OCI-LY7 (cell line): Measurements from ENCODE around the gene CATSPERE. TPM values are rescaled to one million over a fixed set of nuclear protein-coding genes. Genes with fewer than 3 reads are reported as not detected.
"Not testable (repeated sequence)": the region's sequence is repeated elsewhere in the genome, so short reads cannot be mapped to it uniquely, and the experiment has no call there.

Experiments used
- BruUV-seq: library from RNA; stranded (reverse); fragments of 400-500 nt; replicated peaks from 2 replicates; lab custom pipeline; 2021; lab: Mats Ljungman, UMichigan
- CTCF ChIA-PET: fragments of 300-600 bp; sonication (Branson Sonifier 250); formaldehyde crosslinking; loops from one replicate; lab custom pipeline; 2022; ENCODE audit warnings: antibody characterized with exemption; ENCODE audit not compliant: unreplicated experiment; lab: Charles Lee
- POLR2A ChIA-PET: fragments of 300-600 bp; sonication (Branson Sonifier 250); formaldehyde crosslinking; loops from one replicate; lab custom pipeline; 2022; ENCODE audit warnings: antibody characterized with exemption; lab: Charles Lee
- DNase-seq: peaks from one replicate; pipeline ENCODE4 v3.0.0-alpha.2; 2015; ENCODE audit warnings: low spot score
- H2AFZ ChIP-seq: fragments of 200-600 bp; sonication (generic), shearing (Covaris generic); 2 replicates; pipeline ENCODE4 v1.6.1; 2014; ENCODE audit warnings: mild to moderate bottlenecking, antibody characterized with exemption, low read length, moderate library complexity
- H3K27ac ChIP-seq: fragments of 200-600 bp; sonication (generic); 2 replicates; pipeline ENCODE4 v1.5.1; 2014; ENCODE audit warnings: mixed run types, low read depth, mild to moderate bottlenecking, moderate library complexity, low read length, inconsistent platforms; ENCODE audit not compliant: poor library complexity, severe bottlenecking
- H3K36me3 ChIP-seq: fragments of 200-600 bp; sonication (generic); 2 replicates; pipeline ENCODE4 v1.6.1; 2014; ENCODE audit warnings: mild to moderate bottlenecking, antibody characterized with exemption, low read length, moderate library complexity, mixed read lengths; ENCODE audit not compliant: insufficient read depth
- H3K4me1 ChIP-seq: fragments of 200-600 bp; sonication (generic); 2 replicates; pipeline ENCODE4 v1.5.1; 2014; ENCODE audit warnings: mild to moderate bottlenecking, low read length; ENCODE audit not compliant: insufficient read depth, poor library complexity, severe bottlenecking
- H3K4me2 ChIP-seq: fragments of 200-600 bp; sonication (generic); 2 replicates; pipeline ENCODE4 v1.6.1; 2014; ENCODE audit warnings: mild to moderate bottlenecking, low read length
- H3K4me3 ChIP-seq: fragments of 200-600 bp; sonication (generic); 2 replicates; pipeline ENCODE4 v1.5.1; 2014; ENCODE audit warnings: mild to moderate bottlenecking, low read depth, low read length; ENCODE audit not compliant: poor library complexity, severe bottlenecking
- H3K79me2 ChIP-seq: fragments of 200-600 bp; sonication (generic); 2 replicates; pipeline ENCODE4 v1.6.1; 2016; ENCODE audit warnings: low read depth, mild to moderate bottlenecking, low read length, moderate library complexity, mixed read lengths; ENCODE audit not compliant: insufficient read depth
- H3K9me2 ChIP-seq: fragments of 200-600 bp; sonication (generic); 2 replicates; pipeline ENCODE4 v1.6.1; 2016; ENCODE audit warnings: mild to moderate bottlenecking, low read length, mixed read lengths; ENCODE audit not compliant: insufficient read depth
- H3K9me3 ChIP-seq: fragments of 200-600 bp; sonication (generic); 2 replicates; pipeline ENCODE4 v1.6.1; 2014; ENCODE audit warnings: mild to moderate bottlenecking, mixed run types, low read length, mixed read lengths
- H4K20me1 ChIP-seq: fragments of 200-600 bp; sonication (generic); 2 replicates; pipeline ENCODE4 v1.6.1; 2014; ENCODE audit warnings: mild to moderate bottlenecking, antibody characterized with exemption, low read length, moderate library complexity, mixed read lengths; ENCODE audit not compliant: insufficient read depth
- EZH2phosphoT487 ChIP-seq: fragments of 200-600 bp; sonication (generic); IDR thresholded peaks from 2 replicates; pipeline ENCODE4 v1.6.1; 2018; ENCODE audit warnings: low read depth, borderline replicate concordance, mild to moderate bottlenecking, mixed run types, antibody characterized with exemption, low read length, moderate library complexity, mixed read lengths
- intact Hi-C: fragments of 100-400 bp; cut with micrococcal nuclease; formaldehyde crosslinking; loops from one replicate; pipeline ENCODE4 v1.10.0; 2022; ENCODE audit not compliant: unreplicated experiment
- total RNA-seq, 2 experiments: library from RNA; depleted of rRNA in 1 of 2; stranded (reverse); fragments of >200 nt in 1 of 2; shearing (Covaris generic) in 1 of 2; gene quantifications; 2 replicates each; pipeline ENCODE4 v1.2.3, GENCODE V29; 2014 to 2022
- TF ChIP-seq, protein P1 (sequence below): fragments of 200-600 bp; sonication (generic); conservative IDR thresholded peaks from 2 replicates; pipeline ENCODE4 v1.5.1; 2014; ENCODE audit warnings: mild to moderate bottlenecking, antibody characterized with exemption, low read length, moderate library complexity, mixed read lengths

CATSPERE gene
- total RNA-seq, 2 experiments from 2014 or later = 0.41 to 1.1 TPM

DNA sequence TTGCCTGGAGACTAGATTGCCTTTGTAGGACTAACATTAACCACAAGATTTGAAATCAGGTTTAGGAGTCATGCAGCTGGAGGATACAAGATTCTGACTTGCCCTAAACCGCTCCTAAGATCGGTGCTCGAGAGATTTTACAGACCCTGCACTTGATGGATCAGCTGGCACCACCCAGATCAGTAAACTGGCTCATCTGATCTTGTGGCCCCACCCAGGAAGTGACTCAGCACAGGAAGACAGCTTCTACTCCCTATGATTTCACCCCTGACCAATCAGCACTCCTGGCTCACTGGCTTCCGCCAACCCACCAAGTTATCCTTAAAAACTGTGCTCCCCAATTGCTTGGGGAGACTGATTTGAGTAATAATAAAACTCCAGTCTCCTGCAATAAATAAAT lies 876 bp upstream of the CATSPERE start:
- no peaks in the 10 kb centered on the region for H4K20me1 ChIP-seq
- H3K4me1 ChIP-seq = peaks cover 6% of the 10 kb centered on the region
- H3K27ac ChIP-seq = no peak overlapping the region
- POLR2A ChIA-PET = interaction anchor here (0.6 kb wide), 2 partner anchors 346 to 757 kb away, joined by 4 read pairs; no protein-coding TSS in a partner anchor
- intact Hi-C loops = no loop called here
- no peak overlapping the region for H3K4me3 ChIP-seq
- CTCF ChIA-PET = no interaction called here
- H3K9me3 ChIP-seq = peaks cover 11% of the 10 kb centered on the region; the same call in 1 of the 2 replicates
- peaks cover 4% of the 10 kb centered on the region for H3K36me3 ChIP-seq
- no peak for TF ChIP-seq EZH2phosphoT487
- TF ChIP-seq, protein P1, sequence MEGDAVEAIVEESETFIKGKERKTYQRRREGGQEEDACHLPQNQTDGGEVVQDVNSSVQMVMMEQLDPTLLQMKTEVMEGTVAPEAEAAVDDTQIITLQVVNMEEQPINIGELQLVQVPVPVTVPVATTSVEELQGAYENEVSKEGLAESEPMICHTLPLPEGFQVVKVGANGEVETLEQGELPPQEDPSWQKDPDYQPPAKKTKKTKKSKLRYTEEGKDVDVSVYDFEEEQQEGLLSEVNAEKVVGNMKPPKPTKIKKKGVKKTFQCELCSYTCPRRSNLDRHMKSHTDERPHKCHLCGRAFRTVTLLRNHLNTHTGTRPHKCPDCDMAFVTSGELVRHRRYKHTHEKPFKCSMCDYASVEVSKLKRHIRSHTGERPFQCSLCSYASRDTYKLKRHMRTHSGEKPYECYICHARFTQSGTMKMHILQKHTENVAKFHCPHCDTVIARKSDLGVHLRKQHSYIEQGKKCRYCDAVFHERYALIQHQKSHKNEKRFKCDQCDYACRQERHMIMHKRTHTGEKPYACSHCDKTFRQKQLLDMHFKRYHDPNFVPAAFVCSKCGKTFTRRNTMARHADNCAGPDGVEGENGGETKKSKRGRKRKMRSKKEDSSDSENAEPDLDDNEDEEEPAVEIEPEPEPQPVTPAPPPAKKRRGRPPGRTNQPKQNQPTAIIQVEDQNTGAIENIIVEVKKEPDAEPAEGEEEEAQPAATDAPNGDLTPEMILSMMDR = no peak
- H3K9me2 ChIP-seq = no peaks in the 10 kb centered on the region
- no TSS peak for BruUV-seq
- no peak for DNase-seq
- no peaks in the 10 kb centered on the region for H3K79me2 ChIP-seq
- H2AFZ ChIP-seq = no peak overlapping the region; the same call in 1 of the 2 replicates
- H3K4me2 ChIP-seq = no peak overlapping the region

GRCh38 chr1:244466724-244467123 lies 5.7 kb downstream of the CATSPERE start:
- H3K36me3 ChIP-seq = no peaks in the 10 kb centered on the region
- no peak for TF ChIP-seq EZH2phosphoT487
- TF ChIP-seq, protein P1 = no peak
- intact Hi-C loops = no loop called here
- DNase-seq = no peak
- H3K4me3 ChIP-seq = no peak overlapping the region
- ChIA-PET POLR2A (no interaction called here), CTCF (no interaction called here)
- BruUV-seq = no TSS peak
- H3K9me2 ChIP-seq = no peaks in the 10 kb centered on the region
- no peaks in the 10 kb centered on the region for H4K20me1 ChIP-seq
- H3K4me1 ChIP-seq = no peaks in the 10 kb centered on the region
- no peaks in the 10 kb centered on the region for H3K9me3 ChIP-seq
- H3K4me2 ChIP-seq = no peak overlapping the region
- H3K27ac ChIP-seq = no peak overlapping the region
- no peak overlapping the region for H2AFZ ChIP-seq
- H3K79me2 ChIP-seq = no peaks in the 10 kb centered on the region

- ChIA-PET POLR2A (no interaction called here), CTCF (no interaction called here)
- Histone ChIP-seq H3K9me2 (no peaks in the 10 kb centered on the region), H2AFZ (no peak overlapping the region), H3K4me1 (no peaks in the 10 kb centered on the region), H4K20me1 (no peaks in the 10 kb centered on the region), H3K4me2 (no peak overlapping the region), H3K79me2 (no peaks in the 10 kb centered on the region), H3K27ac (no peak overlapping the region), H3K36me3 (no peaks in the 10 kb centered on the region), H3K9me3 (no peaks in the 10 kb centered on the region), H3K4me3 (no peak overlapping the region)
- no TSS peak for BruUV-seq
- intact Hi-C loops = no loop called here
- no peak for TF ChIP-seq EZH2phosphoT487
- no peak for DNase-seq
Observed at GRCh38 chr1:244473059-244473605, 12.1 kb downstream of the CATSPERE start.

DNA sequence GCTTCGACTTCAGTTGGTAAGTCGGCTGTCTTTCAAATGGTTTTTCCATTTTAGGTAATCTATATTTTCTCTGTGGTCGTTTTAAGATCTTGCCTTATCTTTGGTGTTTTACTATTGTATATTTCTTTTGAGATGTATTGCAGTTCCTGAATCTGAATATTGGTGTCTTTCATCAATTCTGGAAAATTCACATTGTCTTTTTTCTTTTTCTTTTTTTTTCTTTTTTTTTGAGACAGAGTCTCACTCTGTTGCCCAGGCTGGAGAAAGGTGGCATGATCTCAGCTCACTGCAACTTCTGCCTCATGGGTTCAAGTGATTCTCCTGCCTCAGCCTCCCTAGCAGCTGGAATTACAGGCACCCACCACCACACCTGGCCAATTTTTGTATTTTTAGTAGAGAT lies 23.9 kb downstream of the CATSPERE start:
- H3K79me2 ChIP-seq, CTCF ChIA-PET, H3K9me2 ChIP-seq, H3K9me3 ChIP-seq, H3K36me3 ChIP-seq, H3K4me2 ChIP-seq, H3K4me1 ChIP-seq, H4K20me1 ChIP-seq, intact Hi-C loops, H3K4me3 ChIP-seq, BruUV-seq, H3K27ac ChIP-seq, DNase-seq, H2AFZ ChIP-seq: not testable (repeated sequence)
- POLR2A ChIA-PET = interaction anchor here (0.5 kb wide), 1 partner anchor 43 kb away, joined by 3 read pairs; no protein-coding TSS in a partner anchor
